IMR-90 (cell line): ENCODE results near the gene PCOLCE2. TPM values are rescaled to one million over a fixed set of nuclear protein-coding genes. Genes with fewer than 3 reads are reported as not detected.

Experiments
- ATAC-seq: fragments of 200-7000 bp; cut with Tn5 transposase; 2 replicates; pipeline ENCODE4 v1.9.1; 2020; ENCODE audit warnings: low read depth, mild to moderate bottlenecking, moderate library complexity
- BruUV-seq: library from RNA; stranded (reverse); fragments of 400-500 nt; replicated peaks from 2 replicates; lab custom pipeline; 2021; lab: Mats Ljungman, UMichigan
- CTCF ChIA-PET: fragments of 300-600 bp; formaldehyde crosslinking; extraction: SDS; loops from one replicate; lab custom pipeline; 2021; ENCODE audit warnings: antibody characterized with exemption; lab: Yijun Ruan, JAX
- POLR2A ChIA-PET: fragments of 300-600 bp; sonication (Branson Sonifier 250); formaldehyde crosslinking; loops from one replicate; lab custom pipeline; 2022; ENCODE audit warnings: antibody characterized with exemption; ENCODE audit not compliant: unreplicated experiment; lab: Charles Lee
- DNase-seq: peaks from one replicate; pipeline ENCODE4 v3.0.0; 2013
- H2AFZ ChIP-seq: replicated peaks from 2 replicates; pipeline ENCODE3; 2013; ENCODE audit warnings: low read length, mild to moderate bottlenecking; ENCODE audit not compliant: poor library complexity
- H2AK5ac ChIP-seq: 2 replicates; pipeline ENCODE4 v1.6.1; 2013; ENCODE audit warnings: low read depth, low read length, inconsistent platforms
- H2AK9ac ChIP-seq: replicated peaks from 2 replicates; pipeline ENCODE3; 2013; ENCODE audit warnings: mild to moderate bottlenecking, low read depth, low read length, moderate library complexity; ENCODE audit not compliant: poor library complexity
- H2BK120ac ChIP-seq: 2 replicates; pipeline ENCODE4 v1.6.1; 2013; ENCODE audit warnings: low read depth, low read length, inconsistent platforms
- H2BK15ac ChIP-seq: 3 replicates; pipeline ENCODE4 v1.6.1; 2013; ENCODE audit warnings: low read depth, low read length, inconsistent platforms
- H2BK20ac ChIP-seq: 2 replicates; pipeline ENCODE4 v1.6.1; 2013; ENCODE audit warnings: low read depth, mild to moderate bottlenecking, inconsistent platforms, low read length, moderate library complexity
- H2BK5ac ChIP-seq: 2 replicates; pipeline ENCODE4 v1.6.1; 2013; ENCODE audit warnings: mild to moderate bottlenecking, low read depth, low read length, inconsistent platforms; ENCODE audit not compliant: poor library complexity, severe bottlenecking
- H3K14ac ChIP-seq: replicated peaks from 2 replicates; pipeline ENCODE4 v1.6.1; 2013; ENCODE audit warnings: low read depth, low read length, inconsistent platforms
- H3K18ac ChIP-seq: 2 replicates; pipeline ENCODE4 v1.6.1; 2013; ENCODE audit warnings: low read depth, low read length, control low read depth
- H3K23ac ChIP-seq: 2 replicates; pipeline ENCODE4 v1.6.1; 2013; ENCODE audit warnings: low read depth, low read length, inconsistent platforms
- H3K27ac ChIP-seq: 2 replicates; pipeline ENCODE4 v1.5.1; 2013; ENCODE audit warnings: mild to moderate bottlenecking, control low read depth, low read length; ENCODE audit not compliant: insufficient read depth
- H3K27me3 ChIP-seq: 2 replicates; pipeline ENCODE4 v1.6.1; 2013; ENCODE audit warnings: low read length; ENCODE audit not compliant: control insufficient read depth, insufficient read depth
- H3K36me3 ChIP-seq: 2 replicates; pipeline ENCODE4 v1.6.1; 2013; ENCODE audit warnings: low read length, mixed read lengths; ENCODE audit not compliant: control insufficient read depth, insufficient read depth
- H3K4ac ChIP-seq: 2 replicates; pipeline ENCODE4 v1.6.1; 2013; ENCODE audit warnings: low read depth, low read length, inconsistent platforms
- H3K4me1 ChIP-seq: 2 replicates; pipeline ENCODE4 v1.6.1; 2013; ENCODE audit warnings: low read length, mixed read lengths; ENCODE audit not compliant: control insufficient read depth, insufficient read depth
- H3K4me2 ChIP-seq: 2 replicates; pipeline ENCODE4 v1.6.1; 2013; ENCODE audit warnings: low read depth, mild to moderate bottlenecking, control low read depth, low read length, moderate library complexity
- H3K4me3 ChIP-seq: 2 replicates; pipeline ENCODE4 v1.5.1; 2013; ENCODE audit warnings: low read depth, mild to moderate bottlenecking, control low read depth, low read length, moderate library complexity; ENCODE audit not compliant: insufficient read depth
- H3K56ac ChIP-seq: 2 replicates; pipeline ENCODE4 v1.6.1; 2013; ENCODE audit warnings: low read length, inconsistent platforms; ENCODE audit not compliant: insufficient read depth; ENCODE audit errors: extremely low read depth
- H3K79me1 ChIP-seq, 2 experiments: 2 replicates each; pipeline ENCODE4 v1.6.1; 2013; ENCODE audit warnings: low read length in 2 of 2, inconsistent platforms in 1 of 2, low read depth in 1 of 2
- H3K9ac ChIP-seq: 2 replicates; pipeline ENCODE4 v1.6.1; 2013; ENCODE audit warnings: low read depth, low read length, control low read depth
- H3K9me1 ChIP-seq: 2 replicates; pipeline ENCODE4 v1.6.1; 2013; ENCODE audit warnings: low read length, inconsistent platforms; ENCODE audit not compliant: insufficient read depth
- H3K9me3 ChIP-seq: 2 replicates; pipeline ENCODE4 v1.6.1; 2013; ENCODE audit warnings: low read length; ENCODE audit not compliant: control insufficient read depth, insufficient read depth
- H4K20me1 ChIP-seq: 2 replicates; pipeline ENCODE4 v1.6.1; 2013; ENCODE audit warnings: low read length, inconsistent platforms; ENCODE audit not compliant: insufficient read depth
- H4K5ac ChIP-seq: 2 replicates; pipeline ENCODE4 v1.6.1; 2013; ENCODE audit warnings: mild to moderate bottlenecking, low read depth, low read length, control low read depth
- H4K8ac ChIP-seq, 2 experiments: 2 replicates each; pipeline ENCODE4 v1.6.1; 2013; ENCODE audit warnings: low read depth in 2 of 2, low read length in 2 of 2, control low read depth in 1 of 2, inconsistent platforms in 1 of 2
- H4K91ac ChIP-seq: 2 replicates; pipeline ENCODE4 v1.6.1; 2013; ENCODE audit warnings: low read depth, low read length, inconsistent platforms; ENCODE audit not compliant: insufficient read depth
- BHLHE40 ChIP-seq: fragments of 150-350 bp; IDR thresholded peaks from 2 replicates; pipeline ENCODE4 v1.6.1; 2016; ENCODE audit warnings: mild to moderate bottlenecking, low read depth, low read length
- CEBPB ChIP-seq: IDR thresholded peaks from 2 replicates; pipeline ENCODE4 v1.6.1; 2012; ENCODE audit warnings: low read depth, low read length, improper control_type of control experiment
- CHD1 ChIP-seq: IDR thresholded peaks from 2 replicates; pipeline ENCODE4 v1.6.1; 2012; ENCODE audit warnings: low read depth, low read length, improper control_type of control experiment
- CTCF ChIP-seq: conservative IDR thresholded peaks from 2 replicates; pipeline ENCODE4 v1.5.1; 2012; ENCODE audit warnings: mild to moderate bottlenecking, low read depth, low read length, improper control_type of control experiment
- ELK1 ChIP-seq: fragments of 150-350 bp; IDR thresholded peaks from 2 replicates; pipeline ENCODE4 v1.6.1; 2016; ENCODE audit warnings: low read depth, mild to moderate bottlenecking, low read length, moderate library complexity, borderline replicate concordance
- FOS ChIP-seq: fragments of 150-350 bp; IDR thresholded peaks from 2 replicates; pipeline ENCODE4 v1.6.1; 2016; ENCODE audit warnings: low read depth, low read length
- MAFK ChIP-seq: IDR thresholded peaks from 2 replicates; pipeline ENCODE4 v1.6.1; 2012; ENCODE audit warnings: low read depth, low read length, improper control_type of control experiment
- MAZ ChIP-seq: IDR thresholded peaks from 2 replicates; pipeline ENCODE4 v1.6.1; 2012; ENCODE audit warnings: low read depth, mild to moderate bottlenecking, low read length, improper control_type of control experiment, moderate library complexity, borderline replicate concordance
- MXI1 ChIP-seq: IDR thresholded peaks from 2 replicates; pipeline ENCODE4 v1.6.1; 2012; ENCODE audit warnings: low read depth, mild to moderate bottlenecking, low read length, moderate library complexity, borderline replicate concordance
- NFE2L2 ChIP-seq: fragments of 150-350 bp; IDR thresholded peaks from 2 replicates; pipeline ENCODE4 v1.6.1; 2016; ENCODE audit warnings: low read depth, mild to moderate bottlenecking, low read length
- POLR2A ChIP-seq: IDR thresholded peaks from 2 replicates; pipeline ENCODE4 v1.6.1; 2012; ENCODE audit warnings: mild to moderate bottlenecking, low read depth, low read length
- RAD21 ChIP-seq: IDR thresholded peaks from 2 replicates; pipeline ENCODE4 v1.6.1; 2012; ENCODE audit warnings: low read length, improper control_type of control experiment
- RCOR1 ChIP-seq: IDR thresholded peaks from 2 replicates; pipeline ENCODE4 v1.6.1; 2012; ENCODE audit warnings: mild to moderate bottlenecking, low read length, improper control_type of control experiment; ENCODE audit not compliant: insufficient replicate concordance
- RFX5 ChIP-seq: IDR thresholded peaks from 2 replicates; pipeline ENCODE4 v1.8.0; 2012; ENCODE audit warnings: low read depth, mild to moderate bottlenecking, low read length, moderate library complexity
- SMC3 ChIP-seq: fragments of 150-350 bp; IDR thresholded peaks from 2 replicates; pipeline ENCODE4 v1.6.1; 2016; ENCODE audit warnings: low read depth, mild to moderate bottlenecking, antibody characterized with exemption, low read length, moderate library complexity
- USF2 ChIP-seq: fragments of 150-350 bp; IDR thresholded peaks from 2 replicates; pipeline ENCODE4 v1.6.1; 2017; ENCODE audit warnings: mild to moderate bottlenecking, antibody characterized with exemption, low read length, low read depth
- WGBS, 2 experiments: methylation state at CpG; one replicate each; pipeline versions ENCODE4 v1.1.5 to v1.1.7; 2013; ENCODE audit warnings: missing lambda C conversion rate in 2 of 2; ENCODE audit not compliant: insufficient read length in 1 of 2; ENCODE audit errors: extremely low coverage in 2 of 2; 5-methylcytosine and 5-hydroxymethylcytosine counted together
- dilution Hi-C: fragments of 300-500 bp; cut with HindIII; formaldehyde crosslinking; loops from one replicate; pipeline ENCODE4 v1.14.3; 2018; ENCODE audit warnings: low sequenced_read_pairs; ENCODE audit not compliant: unreplicated experiment
- in situ Hi-C: fragments of 300-500 bp; cut with MboI; formaldehyde crosslinking; loops from 3 replicates; pipeline ENCODE4 v1.14.3; 2019; ENCODE audit warnings: low sequenced_read_pairs, inconsistent platforms, mixed read lengths
- intact Hi-C: fragments of 100-400 bp; cut with micrococcal nuclease; formaldehyde crosslinking; loops from 2 replicates; pipeline ENCODE4 v1.10.0; 2022
- polyA plus RNA-seq, 3 experiments: library from polyadenylated mRNA; depleted of rRNA; stranded (reverse); fragments of >200 nt; gene quantifications; 2 replicates each; pipeline ENCODE4 v1.2.3, GENCODE V29; 2012; ENCODE audit warnings: low replicate concordance in 1 of 3
- total RNA-seq: library from RNA; depleted of rRNA; stranded (reverse); fragments of >200 nt; gene quantifications from 2 replicates; pipeline ENCODE4 v1.2.3, GENCODE V29; 2012

The PCOLCE2 gene
- total and polyA plus RNA-seq, 2 of the 4 experiments (the other 2 are of a cell fraction), result 0.50 to 0.54 TPM

- TF ChIP-seq USF2 (no peak), CEBPB (no peak), MAZ (no peak), SMC3 (no peak), RAD21 (no peak), MXI1 (no peak), NFE2L2 (no peak), RCOR1 (no peak), FOS (no peak), ELK1 (no peak), CTCF (no peak), BHLHE40 (no peak), MAFK (no peak), CHD1 (no peak), POLR2A (no peak), RFX5 (no peak)
- Histone ChIP-seq H3K23ac (no peak overlapping the region), H3K79me1 (no peaks in the 10 kb centered on the region), H2BK20ac (no peak overlapping the region), H3K36me3 (no peaks in the 10 kb centered on the region), H3K9me3 (no peaks in the 10 kb centered on the region), H2BK5ac (no peak overlapping the region), H4K20me1 (no peaks in the 10 kb centered on the region), H2AK5ac (no peak overlapping the region), H3K27me3 (peaks cover 26% of the 10 kb centered on the region), H3K27ac (no peak overlapping the region), H2AFZ (no peak overlapping the region), H3K9ac (no peak overlapping the region), H3K4me1 (no peaks in the 10 kb centered on the region), H3K4me3 (no peak overlapping the region), H3K56ac (no peak overlapping the region), H3K18ac (no peak overlapping the region), H4K8ac (no peak overlapping the region), H3K4ac (no peak overlapping the region), H3K14ac (no peak overlapping the region), H2AK9ac (no peak overlapping the region), H4K91ac (no peak overlapping the region), H2BK120ac (no peak overlapping the region), H3K9me1 (no peaks in the 10 kb centered on the region; the same call in 1 of the 2 replicates), H2BK15ac (no peak overlapping the region), H4K5ac (no peak overlapping the region), H3K4me2 (no peak overlapping the region)
- no TSS peak for BruUV-seq
- CTCF ChIA-PET, result no interaction called here
- dilution Hi-C loops, result no loop called here
- DNase-seq, result no peak
- intact Hi-C loops, result no loop called here
- in situ Hi-C loops, result no loop called here
- 100% methylated on average over 1 of the region's 7 CpGs; no CpG with 5 or more reads in 1 of the 2 experiments for WGBS, 2 experiments
- ATAC-seq, result no peak
- POLR2A ChIA-PET, result no interaction called here
Measured at GRCh38 chr3:142886021-142886420, 2.9 kb downstream of the PCOLCE2 start.
